ENCODE data around the gene POLR3E. TPM values are rescaled to one million over a fixed set of nuclear protein-coding genes. Genes with fewer than 3 reads are reported as not detected.

POLR3E gene
- total RNA-seq, 6 experiments from 2014 or later: 31.6 to 36.3 (median 32.6) TPM

GRCh38 chr16:22337045-22337444, 39.8 kb downstream of the POLR3E start:
- Mint-ChIP-seq H3K27me3 (ENCODE audit: insufficient read depth) (peaks cover 6% of the 10 kb centered on the region), H3K27ac (no peak overlapping the region), H3K4me1 (ENCODE audit: low read depth) (0 out of 2 replicates have a peak, but pooled peaks cover 9% of the 10 kb centered on the region), H3K36me3 (ENCODE audit: low read depth) (peaks cover 87% of the 10 kb centered on the region), H3K4me3 (no peak overlapping the region), H3K9me3 (peaks cover 26% of the 10 kb centered on the region)
- no peak for TF ChIP-seq CTCF (IDR thresholded peaks at IDR 0.05)
- DNase-seq: no peak

- DNase-seq: no peak
- Mint-ChIP-seq H3K4me1 (ENCODE audit: low read depth) (0 out of 2 replicates have a peak, but pooled peaks cover 14% of the 10 kb centered on the region), H3K27ac (no peak overlapping the region), H3K9me3 (peaks cover 26% of the 10 kb centered on the region), H3K36me3 (ENCODE audit: low read depth) (peaks cover 90% of the 10 kb centered on the region), H3K4me3 (no peak overlapping the region), H3K27me3 (ENCODE audit: insufficient read depth) (peaks cover 6% of the 10 kb centered on the region)
- no peak for TF ChIP-seq CTCF (IDR thresholded peaks at IDR 0.05)
These were observed 40.8 kb downstream of the POLR3E start for GRCh38 chr16:22337849-22338635.

GRCh38 chr16:22340945-22341344, 43.7 kb downstream of the POLR3E start:
- peaks cover 3% of the 10 kb centered on the region for H3K27me3 Mint-ChIP-seq (ENCODE audit: insufficient read depth)
- TF ChIP-seq CTCF (IDR thresholded peaks at IDR 0.05): no peak
- no peak overlapping the region for H3K4me3 Mint-ChIP-seq
- H3K36me3 Mint-ChIP-seq (ENCODE audit: low read depth): peaks cover 80% of the 10 kb centered on the region
- no peak for DNase-seq
- H3K27ac Mint-ChIP-seq: no peak overlapping the region
- H3K4me1 Mint-ChIP-seq (ENCODE audit: low read depth): 0 out of 2 replicates have a peak, but pooled peaks cover 14% of the 10 kb centered on the region
- peaks cover 26% of the 10 kb centered on the region for H3K9me3 Mint-ChIP-seq

- peaks cover 18% of the 10 kb centered on the region for H3K9me3 Mint-ChIP-seq
These were observed 44.9 kb downstream of the POLR3E start for GRCh38 chr16:22342082-22342481.

GRCh38 chr16:22346483-22346882, 49.3 kb downstream of the POLR3E start:
- no peak for DNase-seq
- no peak overlapping the region for H3K4me3 Mint-ChIP-seq
- peaks cover 4% of the 10 kb centered on the region for H3K9me3 Mint-ChIP-seq
- no peak for TF ChIP-seq CTCF (IDR thresholded peaks at IDR 0.05)
- H3K27me3 Mint-ChIP-seq (ENCODE audit: insufficient read depth): peaks cover 3% of the 10 kb centered on the region
- H3K27ac Mint-ChIP-seq: no peak overlapping the region; the same call in 1 of the 2 replicates
- peaks cover 30% of the 10 kb centered on the region for H3K4me1 Mint-ChIP-seq (ENCODE audit: low read depth)
- H3K36me3 Mint-ChIP-seq (ENCODE audit: low read depth): peaks cover 73% of the 10 kb centered on the region

More at GRCh38 chr16:22342082-22342481, 44.9 kb downstream of the POLR3E start:
- H3K27ac Mint-ChIP-seq: no peak overlapping the region
- no peak overlapping the region for H3K4me3 Mint-ChIP-seq
- H3K4me1 Mint-ChIP-seq (ENCODE audit: low read depth): 0 out of 2 replicates have a peak, but pooled peaks cover 14% of the 10 kb centered on the region
- TF ChIP-seq CTCF (IDR thresholded peaks at IDR 0.05): no peak
- DNase-seq: no peak
- H3K27me3 Mint-ChIP-seq (ENCODE audit: insufficient read depth): peaks cover 3% of the 10 kb centered on the region
- peaks cover 76% of the 10 kb centered on the region for H3K36me3 Mint-ChIP-seq (ENCODE audit: low read depth)

Data from HFFc6 (cell line).